NOMO-1 treated with dmso at 0.1 percent for 144 hours (cell line): ENCODE results near the gene CFAP73.

ENCODE experiments used
- DNase-seq: peaks from one replicate; lab custom pipeline; 2025; ENCODE audit not compliant: unreplicated experiment; lab: John Stamatoyannopoulos, UW

The CFAP73 gene

DNA sequence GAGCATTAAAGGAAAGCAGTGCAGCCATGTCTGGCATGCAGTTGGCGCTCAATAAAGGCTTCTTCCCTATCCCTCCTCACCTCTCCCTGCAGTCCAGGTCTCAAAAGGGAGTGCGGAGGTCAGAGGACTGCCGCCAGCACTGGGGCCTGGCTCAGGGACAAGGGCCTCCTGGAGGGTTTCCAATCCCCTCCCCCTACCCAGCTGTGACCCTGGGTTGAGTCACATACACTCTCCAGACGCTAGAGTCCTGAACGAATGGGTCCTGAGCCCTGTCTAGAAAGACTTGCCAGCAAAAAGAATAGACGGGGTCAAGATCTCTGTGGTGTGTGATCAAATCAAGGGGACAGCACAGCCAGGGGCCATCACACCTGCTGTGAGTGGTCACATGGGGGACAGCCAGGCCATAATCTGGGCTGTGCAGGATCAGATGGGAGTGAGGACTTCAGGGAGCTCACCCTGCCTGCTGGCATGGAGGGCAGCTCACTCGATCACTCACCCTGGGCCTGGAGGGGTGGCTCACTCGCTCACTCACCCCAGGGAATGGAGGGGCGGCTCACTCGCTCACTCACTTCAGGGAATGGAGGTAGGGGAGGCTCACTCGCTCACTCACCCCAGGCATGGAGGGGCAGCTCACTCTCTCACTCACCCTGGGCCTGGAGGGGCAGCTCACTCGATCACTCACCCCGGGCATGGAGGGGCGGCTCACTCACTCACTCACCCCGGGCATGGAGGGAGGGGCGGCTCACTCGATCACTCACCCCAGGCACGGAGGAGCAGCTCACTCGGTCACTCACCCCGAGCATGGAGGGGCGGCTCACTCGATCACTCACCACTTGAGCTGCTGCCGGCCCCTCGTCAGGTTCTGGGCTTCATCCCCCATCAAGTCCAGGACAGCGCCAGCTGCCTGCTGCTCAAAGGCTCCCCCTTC, 12.8 kb downstream of the CFAP73 start:
- no peak for DNase-seq

DNA sequence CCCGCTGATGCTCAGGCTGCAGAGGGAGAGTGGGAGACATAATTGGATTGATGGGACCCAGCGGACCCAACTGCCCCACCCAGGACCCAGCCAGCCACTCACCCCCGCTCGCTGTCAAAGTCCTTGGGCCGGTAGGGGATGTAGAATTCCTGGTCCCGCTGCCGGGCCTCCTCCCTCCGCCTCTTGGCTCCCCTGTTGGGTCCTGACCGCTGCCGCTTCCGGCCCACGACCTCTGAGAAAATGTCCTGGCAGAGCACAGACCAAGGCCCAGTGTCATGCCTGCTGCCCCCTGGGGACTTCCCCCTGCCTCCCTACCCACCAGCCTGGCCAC, 13.5 kb downstream of the CFAP73 start:
- DNase-seq = no peak

DNA sequence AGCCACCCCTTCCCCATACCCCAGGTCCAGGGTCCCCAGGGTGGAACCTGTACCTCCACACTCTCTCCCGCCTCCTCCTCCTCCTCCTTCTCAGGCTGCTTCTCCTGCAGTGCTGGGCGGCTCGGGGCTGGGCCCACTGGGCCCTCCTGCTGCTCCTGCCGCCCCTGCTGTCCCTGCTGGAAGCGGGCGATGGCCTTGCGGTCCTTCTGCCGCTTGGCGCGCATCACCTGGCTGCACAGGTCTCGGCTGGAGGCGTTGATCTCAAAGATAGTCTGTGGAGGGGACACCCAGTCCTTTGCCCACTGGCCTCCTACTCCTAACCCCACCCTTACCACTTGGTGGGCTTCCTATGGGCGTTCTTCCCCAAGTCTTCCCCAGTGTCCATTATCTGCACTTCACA, 14.5 kb downstream of the CFAP73 start:
- no peak for DNase-seq

DNA sequence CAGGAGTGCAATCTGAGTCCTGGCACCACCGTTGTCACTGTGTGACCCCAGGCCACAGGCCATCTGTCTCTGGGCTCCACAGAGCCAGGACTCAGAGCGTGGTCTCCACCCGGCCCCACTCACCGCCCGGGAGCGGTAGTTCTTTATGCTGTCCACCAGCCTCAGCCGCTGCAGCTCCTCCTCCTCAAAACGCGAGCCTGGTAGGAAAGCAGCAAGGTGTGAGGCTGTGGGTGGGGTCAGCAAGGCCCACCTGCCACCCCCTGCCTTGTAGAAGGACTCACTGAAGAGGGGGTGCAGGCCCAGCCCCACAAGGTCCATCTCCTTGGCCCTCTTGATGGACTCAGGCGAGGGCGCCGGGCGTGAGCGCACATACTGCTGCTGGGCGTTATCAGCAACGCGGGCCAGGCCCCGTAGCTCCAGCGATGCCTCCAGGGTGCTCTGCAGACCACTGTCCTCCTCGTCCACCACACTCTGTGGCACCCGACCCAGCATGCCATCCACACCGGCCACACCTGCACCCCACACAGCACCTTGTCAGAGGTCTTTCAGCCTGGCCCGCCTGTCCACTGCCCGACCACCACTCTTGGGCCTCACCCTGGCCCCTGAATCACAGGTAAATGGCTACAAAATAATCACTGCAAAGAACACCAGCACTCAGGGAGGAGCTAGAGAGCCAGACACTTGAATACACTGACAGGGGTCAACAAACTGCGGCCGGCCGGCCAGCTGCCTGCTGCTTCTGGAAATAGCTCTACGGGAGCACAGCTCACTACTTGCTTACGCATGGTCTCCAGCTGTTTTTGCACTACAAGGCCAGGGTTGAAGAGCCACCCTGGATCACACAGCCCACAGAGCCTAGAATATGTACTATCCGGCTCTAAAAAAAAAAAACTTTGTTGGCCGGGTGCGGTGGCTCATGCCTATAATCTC, 16.3 kb downstream of the CFAP73 start:
- no peak for DNase-seq

DNA sequence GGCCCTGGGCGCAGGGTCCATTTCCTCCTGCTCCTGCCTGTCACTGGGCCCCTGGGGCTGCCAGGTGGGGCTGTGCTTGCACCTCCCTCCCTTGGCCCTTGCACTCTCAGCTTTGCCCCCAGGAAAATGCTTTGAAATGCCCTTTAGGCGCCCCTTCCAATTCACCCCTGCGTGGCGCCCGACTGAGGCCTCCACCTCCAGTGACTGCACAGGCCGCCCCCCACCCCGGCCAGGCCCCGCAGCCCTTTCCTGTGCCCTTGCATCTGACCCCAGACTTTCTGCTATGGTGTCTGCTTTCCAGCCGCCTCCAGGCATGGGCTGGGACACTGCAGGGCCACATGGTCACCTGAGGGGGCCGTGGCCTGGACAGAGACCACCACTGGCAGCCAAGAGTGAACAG, 18.3 kb downstream of the CFAP73 start:
- no peak for DNase-seq

DNA sequence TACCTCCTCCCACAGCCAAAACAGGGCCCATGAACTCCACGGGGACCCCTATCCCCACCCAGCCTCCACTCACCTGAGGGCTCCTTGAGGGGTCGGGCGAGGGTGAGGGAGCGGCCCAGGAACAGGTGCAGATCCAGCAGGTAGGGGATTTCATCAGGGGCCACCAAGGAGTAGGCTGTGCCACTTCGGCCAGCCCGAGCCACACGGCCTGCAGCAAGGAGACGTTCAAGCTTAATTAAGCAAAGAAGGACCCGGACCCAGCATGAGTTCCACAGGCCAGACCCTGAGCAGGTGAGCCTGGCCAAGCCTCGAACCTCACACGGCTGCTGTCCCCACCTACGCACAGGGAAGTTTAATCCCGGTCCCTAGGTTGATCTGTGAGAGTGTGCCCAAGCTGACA, 20.2 kb downstream of the CFAP73 start:
- DNase-seq = no peak

DNA sequence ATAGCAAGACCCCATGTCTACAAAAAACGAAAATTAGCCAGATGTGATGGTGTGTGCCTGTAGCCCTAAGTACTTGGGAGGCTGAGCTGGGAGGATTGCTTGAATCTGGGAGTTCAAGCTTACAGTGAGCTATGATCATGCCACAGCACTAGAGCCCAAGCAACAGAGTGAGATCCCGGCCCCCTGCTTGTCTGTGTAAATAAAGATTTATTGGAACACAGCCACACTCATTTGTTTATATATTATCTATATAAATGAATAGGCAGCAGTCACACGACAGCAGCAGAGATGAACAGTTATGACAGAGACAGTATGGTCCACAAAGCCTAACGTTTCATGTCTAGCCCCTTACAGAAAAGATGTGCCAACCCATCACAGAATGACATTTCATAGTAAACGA, 20.9 kb downstream of the CFAP73 start:
- DNase-seq = no peak

DNA sequence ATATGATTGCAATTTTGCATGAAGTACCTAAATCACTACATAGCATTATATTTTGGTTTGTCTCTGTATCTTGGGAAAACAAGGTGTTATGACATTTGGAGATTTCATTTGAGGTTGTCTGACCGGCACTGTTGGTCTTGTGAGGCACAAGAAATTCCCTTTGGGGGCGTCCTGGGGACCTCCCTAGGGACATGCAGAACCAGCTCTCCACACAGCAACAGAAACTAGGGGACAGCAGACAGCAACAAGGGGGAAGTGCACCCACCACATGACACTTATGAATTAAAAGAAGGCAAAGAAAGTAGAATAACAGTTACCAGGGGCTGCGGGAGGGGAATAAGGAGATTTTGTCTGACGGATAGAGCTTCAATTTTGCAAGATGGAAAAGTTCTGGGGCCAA, 21.4 kb downstream of the CFAP73 start:
- DNase-seq = no peak

DNA sequence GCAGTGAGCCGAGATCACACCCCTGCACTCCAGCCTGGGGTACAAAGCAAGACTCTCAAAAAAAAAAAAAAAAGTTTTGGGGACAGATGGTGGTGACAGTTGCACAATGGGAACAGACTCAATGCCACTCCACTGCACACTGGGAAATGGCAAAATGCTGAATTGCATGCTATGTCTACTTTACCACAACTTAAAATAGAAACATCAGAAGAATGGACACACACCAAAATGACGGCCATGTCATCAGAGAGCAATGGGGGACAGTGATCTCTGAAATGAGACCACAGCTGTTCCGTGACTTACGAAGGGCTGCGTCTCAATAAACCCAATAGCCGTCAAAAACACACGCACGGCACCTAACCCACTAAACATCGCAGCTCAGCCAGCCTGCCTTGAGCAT, 22.0 kb downstream of the CFAP73 start:
- no peak for DNase-seq

DNA sequence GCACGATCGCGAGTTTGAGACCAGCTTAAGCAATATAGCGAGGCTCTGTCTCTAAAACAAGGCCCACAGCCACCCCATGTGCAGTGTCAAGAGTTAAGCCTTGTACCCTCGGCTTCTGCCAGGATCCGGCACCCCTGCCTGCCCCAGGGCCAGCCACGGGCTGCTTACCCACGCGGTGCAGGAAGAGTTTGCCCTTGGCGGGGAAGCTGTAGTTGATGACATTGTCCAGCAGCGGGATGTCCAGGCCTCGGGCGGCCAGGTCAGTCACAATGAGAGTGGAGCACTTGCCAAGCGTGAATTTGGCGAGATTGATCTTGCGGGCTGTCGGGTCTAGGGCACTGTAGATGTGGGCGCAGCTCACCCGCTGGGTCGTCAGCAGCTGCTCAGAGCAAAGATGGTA, 22.7 kb downstream of the CFAP73 start:
- DNase-seq = no peak

DNA sequence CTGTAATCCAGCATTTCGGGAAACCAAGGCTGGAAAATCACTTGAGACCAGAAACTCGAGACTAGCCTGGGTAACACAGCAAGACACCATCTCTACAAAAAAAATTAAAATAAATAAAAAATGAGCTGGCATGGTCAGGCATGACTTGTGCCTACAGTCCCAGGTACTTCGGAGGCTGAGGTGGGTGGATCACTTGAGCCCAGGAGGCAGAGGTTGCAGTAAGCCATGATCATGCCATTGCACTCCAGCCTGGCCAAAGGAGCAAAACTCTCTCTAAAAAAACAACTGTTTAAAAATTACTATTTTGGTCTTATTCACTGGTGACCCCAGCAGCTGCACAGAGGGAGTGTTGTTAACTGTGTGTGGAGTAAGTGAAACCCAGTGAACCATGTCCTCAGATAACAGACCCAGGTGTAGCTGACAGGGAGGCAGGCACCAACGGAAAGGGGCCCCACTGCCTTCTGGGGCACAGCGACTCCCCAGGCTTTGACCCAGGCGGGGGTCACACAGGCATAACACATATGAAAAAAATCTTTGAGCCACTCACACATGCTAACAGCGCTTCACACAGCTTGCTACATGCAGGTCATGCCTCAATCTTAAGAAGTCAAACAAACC, 23.7 kb downstream of the CFAP73 start:
- no peak for DNase-seq

DNA sequence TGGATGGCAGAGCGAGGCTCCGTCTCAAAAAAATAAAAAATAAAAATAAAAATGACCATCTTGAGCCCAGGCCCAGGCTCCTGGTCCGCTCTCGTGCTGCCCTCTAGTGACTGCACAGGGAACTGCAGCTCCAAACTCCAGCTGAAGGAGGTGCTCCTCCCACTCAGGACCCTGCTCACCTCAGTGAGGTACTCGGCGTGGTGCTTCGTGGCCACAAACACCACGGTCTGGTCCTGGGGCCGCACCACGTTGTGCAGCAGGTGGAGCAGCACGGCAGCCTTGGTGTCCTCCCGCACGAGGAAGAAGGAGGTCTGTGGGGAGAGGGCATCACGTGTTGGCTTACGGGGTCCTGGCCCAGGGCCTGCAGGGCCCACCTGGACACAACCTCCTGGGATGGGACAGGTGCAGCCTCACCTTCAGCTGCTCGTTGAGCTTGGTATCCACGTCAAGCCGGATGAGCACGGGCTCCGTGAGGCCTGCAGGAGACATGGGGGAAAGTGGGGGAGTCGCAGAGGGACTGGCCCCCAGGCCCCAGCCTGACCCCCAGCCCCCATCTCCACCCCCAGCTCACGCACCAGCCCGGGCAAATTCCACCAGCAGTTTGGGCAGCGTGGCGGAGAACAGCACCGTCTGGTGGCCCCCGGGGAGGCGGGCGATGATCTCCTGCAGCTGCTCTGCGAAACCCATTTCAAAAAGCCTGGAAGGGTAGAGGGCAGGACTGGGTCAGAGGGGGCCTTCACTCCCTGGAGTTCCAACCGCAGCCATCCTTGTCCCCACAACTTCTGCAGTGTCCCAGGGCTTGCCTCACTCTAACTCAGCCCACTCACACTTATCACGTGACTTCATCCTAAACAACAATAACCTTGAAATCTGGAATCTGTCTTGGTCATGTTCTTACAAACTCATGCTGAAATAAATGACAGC, 25.2 kb downstream of the CFAP73 start:
- no peak for DNase-seq

DNA sequence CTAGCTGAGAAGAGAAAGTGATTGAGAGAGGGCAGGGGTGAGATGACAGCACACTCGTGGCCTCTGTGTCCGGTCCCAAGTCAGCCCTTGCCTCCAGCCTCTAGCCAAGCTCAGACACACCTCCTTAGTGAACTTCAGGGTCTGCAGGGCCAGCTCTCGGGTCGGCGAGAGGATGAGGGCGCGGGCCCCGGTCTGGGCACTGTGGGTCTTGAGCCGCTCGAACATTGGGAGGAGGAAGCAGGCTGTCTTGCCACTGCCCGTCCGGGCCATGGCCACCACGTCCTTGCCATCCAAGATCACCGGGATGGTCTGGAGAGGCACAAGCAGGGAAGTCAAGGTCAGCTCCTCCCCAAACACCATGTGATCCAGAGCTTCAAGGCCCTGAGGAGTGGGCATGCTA, 29.5 kb downstream of the CFAP73 start:
- DNase-seq = no peak

DNA sequence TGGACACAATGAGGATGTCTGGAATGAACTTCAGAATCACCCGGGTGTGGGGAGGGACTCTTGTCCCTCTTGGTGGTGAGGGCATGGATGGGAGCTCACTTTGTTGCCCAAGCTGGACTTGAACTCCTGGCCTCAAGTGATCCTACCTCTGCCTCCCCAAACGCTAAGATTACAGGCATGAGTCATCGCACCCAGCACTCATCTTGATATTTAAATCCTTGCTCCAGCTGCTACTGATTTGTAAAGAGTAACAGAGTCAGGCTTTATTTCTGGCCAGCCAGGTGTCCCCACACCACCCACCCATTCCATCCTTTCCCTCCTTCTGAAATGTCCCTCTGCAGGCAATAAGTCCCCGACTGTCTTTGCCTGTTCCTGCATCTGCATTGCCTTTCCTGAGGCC, 30.8 kb downstream of the CFAP73 start:
- DNase-seq = no peak

DNA sequence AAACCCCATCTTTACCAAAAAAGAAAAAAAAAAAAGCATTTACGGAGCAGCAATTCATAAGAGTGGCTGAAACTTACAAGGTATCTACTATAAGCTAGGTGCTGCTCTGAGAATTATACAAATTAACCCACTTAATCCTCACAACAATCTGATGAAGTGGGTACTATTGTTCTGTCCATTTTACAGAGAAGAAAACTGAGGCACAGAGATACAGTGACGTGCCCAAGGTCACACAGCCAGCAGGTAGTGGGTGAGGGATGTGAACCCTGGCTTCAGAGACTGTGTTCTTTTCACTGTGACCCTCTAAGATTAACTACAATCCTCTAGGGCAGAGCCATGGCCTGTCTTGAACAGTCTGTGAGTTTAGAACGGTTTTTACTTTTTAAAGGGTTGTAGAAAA, 32.5 kb downstream of the CFAP73 start:
- DNase-seq = no peak

DNA sequence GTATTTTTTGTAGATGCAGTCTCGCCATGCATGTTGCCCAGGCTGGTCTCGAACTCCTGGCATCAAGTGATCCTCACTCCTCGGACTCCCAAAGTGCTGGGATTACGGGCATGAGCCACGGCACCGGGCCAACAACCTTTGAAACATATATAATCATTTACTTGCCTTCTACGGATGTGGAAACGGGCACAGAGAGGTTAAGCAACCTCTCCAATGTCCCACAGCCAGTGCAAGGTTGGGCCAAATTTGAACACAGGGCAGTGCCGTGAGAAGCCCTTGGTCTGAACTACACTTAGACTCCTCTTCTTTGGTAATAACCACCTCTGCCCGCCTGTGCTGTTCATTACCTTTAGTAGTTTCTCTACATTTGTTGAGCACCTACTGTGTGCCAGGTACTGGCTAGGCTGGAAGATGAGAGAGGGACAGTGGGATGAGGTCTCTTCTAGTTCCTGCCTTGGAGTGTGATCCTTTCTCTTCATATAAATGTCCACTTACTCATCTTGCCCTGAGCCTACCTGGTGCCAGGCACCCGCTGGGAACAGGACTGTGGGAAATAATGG, 33.6 kb downstream of the CFAP73 start:
- no peak for DNase-seq

DNA sequence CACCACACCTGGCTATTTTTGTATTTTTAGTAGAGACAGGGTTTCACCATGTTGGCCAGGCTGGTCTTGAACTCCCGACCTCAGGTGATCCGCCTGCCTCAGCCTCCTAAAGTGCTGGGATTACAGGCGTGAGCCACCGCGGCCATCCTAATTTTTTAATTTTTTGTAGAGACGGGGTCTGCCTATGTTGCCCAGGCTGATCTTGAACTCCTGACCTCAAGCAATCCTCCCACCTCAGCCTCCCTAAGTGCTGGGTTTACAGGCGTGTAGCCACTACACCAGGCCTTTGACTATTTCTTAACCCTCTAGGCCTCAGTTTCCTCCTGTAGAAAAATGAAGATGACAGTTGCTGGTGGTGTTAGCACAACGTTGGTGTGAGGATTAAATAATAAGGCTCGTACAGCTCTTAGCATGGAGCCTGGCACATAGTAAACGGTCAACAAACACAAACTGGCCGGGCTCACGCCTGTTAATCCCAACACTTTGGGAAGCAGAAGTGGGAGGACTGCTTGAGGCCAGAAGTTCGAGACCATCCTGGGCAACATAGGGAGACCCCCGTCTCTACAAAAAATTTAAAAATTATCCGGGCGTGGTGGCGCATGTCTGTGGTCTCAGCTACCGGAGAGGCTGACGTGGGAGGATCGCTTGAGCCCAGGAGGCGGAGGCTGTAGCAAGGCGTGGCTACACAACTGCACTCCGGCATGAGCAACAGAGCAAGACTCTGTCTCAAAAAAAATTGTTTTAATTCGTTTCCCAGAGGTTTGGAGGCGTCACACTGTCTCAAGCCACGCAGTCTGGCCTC, 34.8 kb downstream of the CFAP73 start:
- no peak for DNase-seq

DNA sequence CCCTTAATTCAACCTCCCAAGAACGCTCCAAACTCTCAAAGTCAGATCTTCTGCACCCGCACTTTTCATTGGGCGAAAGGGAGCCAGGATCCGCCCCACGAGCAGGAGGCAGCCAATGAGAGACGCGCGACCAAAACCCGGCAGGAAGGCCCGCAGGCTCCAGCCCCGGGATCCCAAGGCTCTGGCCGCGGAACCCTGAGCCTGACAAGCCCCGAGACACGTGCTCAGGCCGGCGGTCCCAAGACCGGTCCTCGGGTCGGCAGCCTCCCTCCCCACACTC, 35.3 kb downstream of the CFAP73 start:
- peak; percentile 89 for DNase-seq

DNA sequence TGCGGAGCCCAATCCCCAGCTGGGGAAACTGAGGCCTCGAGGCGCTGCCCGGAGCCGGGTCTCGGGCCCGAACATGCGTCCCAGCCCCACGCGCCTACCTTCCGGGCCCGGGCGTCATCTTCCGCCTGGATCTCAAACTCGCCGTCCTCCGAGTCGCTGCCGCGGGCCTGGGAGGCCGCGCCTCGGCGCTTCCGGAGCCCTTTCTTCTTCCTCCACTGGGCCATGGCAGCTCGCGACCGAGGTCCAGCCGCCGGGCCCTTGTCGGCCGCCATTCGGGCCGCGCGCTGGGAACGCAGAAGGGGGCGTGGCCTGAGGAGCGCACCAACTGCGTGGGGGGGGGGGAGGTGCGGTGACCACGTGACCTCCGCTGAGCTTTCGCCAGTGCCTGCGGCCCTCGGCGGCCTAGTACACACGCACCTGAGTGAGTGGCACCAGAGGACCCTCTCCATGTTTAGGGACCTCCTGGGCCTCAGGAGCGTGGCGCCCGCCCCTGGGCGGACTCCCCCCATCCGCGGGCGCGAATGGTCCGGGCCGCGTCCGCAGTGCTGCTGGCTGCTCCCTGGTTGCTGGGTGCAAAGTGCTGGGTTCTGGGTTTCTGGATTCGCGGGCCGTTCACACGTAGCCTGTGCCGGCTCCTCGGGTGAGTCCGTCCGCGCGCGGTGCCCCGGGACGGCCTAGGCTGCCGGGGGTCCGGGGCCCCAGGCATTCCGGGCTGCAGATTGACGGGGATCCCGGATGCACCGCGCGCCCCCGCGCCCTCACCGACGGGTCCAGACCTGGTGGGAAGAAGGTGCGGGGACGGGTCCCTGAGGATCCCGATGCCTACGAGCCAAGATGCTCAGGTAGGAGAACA, 35.9 kb downstream of the CFAP73 start, which contains the start of the genes DDX54 and RITA1:
Gene DDX54 (minus strand): TSS at position 299 of the 853 bp plus-strand sequence. CDS start 27 bp downstream, at position 272.
Gene RITA1 (plus strand): TSS at position 542 of the 853 bp plus-strand sequence. CDS start 1,026 bp downstream, outside the sequence.
- peak; percentile 73 for DNase-seq
